Activated T-cell treated with anti-CD3 and anti-CD28 coated beads for 1 hour (primary cell): ENCODE measurements around the gene RAB23.
A peak's percentile ranks its signal among the peaks of the same experiment; 100 is the strongest.
"Not testable (repeated sequence)": the region's sequence is repeated elsewhere in the genome, so short reads cannot be mapped to it uniquely, and the experiment has no call there.

ENCODE experiments used
- DNase-seq: peaks from one replicate; pipeline ENCODE4 v3.0.0-alpha.2; 2020; ENCODE audit warnings: low read depth

Gene RAB23

GRCh38 chr6:57221936-57222742 lies at the start of gene RAB23:
TSS of gene RAB23 (minus strand) at chr6:57222307. CDS start at chr6:57210380, 11,927 bp downstream.
- peak; percentile 77 for DNase-seq

DNA sequence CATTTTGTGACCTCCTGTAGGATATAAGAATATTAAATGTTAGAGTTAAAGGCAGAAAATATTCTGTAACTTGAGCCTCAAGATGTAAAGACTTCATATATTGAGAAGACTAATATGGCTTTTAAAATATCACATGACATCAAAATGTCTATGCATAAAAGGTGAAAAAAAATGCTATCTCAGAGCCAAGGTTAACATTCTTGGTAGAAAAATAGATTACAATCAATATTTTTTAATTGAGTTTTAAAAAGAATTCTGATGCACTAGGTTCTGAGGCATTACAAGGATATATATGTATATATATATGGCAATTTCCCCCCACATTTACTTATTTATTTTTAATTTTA lies 46.2 kb upstream of the RAB23 start:
- DNase-seq: no peak

GRCh38 chr6:57267586-57268293 lies 45.6 kb upstream of the RAB23 start:
- DNase-seq: peak; percentile 20

- DNase-seq: no peak
These were observed 43.7 kb upstream of the RAB23 start for GRCh38 chr6:57265755-57266221.

DNA sequence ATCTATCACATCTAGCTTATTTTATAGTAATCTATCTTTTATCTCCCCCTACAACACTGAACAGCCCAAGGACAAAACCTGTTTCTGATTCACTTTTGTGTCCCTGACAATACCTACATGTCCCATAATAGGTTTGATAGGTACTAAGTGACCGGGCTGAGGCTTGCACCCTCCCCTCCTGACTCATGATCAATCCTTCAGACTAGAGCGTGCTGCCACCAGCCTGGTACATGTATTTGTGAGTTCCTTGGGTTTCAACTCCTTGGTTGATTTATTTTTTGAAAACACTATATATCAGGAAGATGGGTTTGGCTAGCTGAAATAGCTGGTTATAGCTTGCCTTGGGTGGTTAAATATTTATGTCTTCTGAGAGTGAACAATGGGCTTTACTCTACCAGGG lies 41.6 kb upstream of the RAB23 start:
- no peak for DNase-seq

DNA sequence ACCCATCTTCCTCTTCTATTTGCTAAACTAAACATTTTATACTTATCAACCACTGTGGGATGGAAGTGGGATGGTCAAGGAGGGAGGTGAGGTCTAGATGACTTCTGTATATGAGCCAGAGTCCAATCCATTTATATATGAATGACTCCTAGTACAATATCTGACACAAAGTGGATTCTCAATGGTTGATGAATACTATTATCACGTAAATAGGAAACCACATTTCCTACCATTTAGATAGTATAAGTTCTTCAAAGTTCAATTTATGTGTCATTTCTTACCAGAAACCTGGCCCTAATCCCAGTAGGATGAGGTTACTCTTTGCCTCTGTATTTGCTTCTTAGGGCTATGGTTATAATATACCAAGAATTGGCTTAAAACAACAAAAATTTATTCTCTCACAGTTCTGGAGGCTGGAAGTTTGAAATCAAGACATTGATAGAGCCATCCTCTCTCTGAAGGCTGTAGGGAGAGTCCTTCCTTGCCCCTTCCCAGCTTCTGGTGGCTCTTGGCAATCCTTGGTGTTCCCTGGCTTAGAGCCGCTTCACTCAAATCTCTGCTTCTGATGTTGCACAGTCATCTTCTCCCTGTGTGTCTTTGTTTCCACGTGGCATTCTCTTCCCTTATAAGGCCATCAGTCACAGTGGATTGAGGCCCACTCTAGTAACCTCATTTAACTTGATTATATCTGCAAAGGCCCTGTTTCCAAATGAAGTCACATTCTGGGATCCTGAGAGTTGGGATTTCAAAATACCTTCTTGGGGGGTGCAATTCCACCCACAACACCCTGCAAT lies 41.0 kb upstream of the RAB23 start:
- no peak for DNase-seq

GRCh38 chr6:57262488-57262887 lies 40.4 kb upstream of the RAB23 start:
- DNase-seq: no peak

GRCh38 chr6:57261926-57262325 lies 39.8 kb upstream of the RAB23 start:
- DNase-seq: no peak

- no peak for DNase-seq
These were observed 37.0 kb upstream of the RAB23 start for GRCh38 chr6:57259064-57259463.

GRCh38 chr6:57257911-57258541 lies 35.9 kb upstream of the RAB23 start:
- no peak for DNase-seq

DNA sequence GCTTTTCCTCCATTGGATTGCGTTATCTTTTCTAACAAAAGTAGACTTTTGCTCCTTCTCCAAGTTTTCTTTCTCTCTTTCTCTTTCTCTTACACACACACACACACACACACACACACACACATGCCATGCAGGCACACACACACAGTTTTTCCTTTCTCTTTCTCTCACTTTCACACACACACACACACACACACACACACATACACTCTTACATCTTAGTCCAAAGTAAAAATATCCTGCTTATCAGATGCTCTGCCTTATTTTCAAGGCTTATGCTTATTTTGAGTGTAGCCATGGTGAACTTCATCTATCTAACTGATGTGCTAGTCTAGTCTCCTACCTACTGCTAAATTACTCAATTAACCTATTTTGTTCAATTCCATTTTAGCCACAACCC lies 34.4 kb upstream of the RAB23 start:
- DNase-seq: no peak

GRCh38 chr6:57255451-57256169 lies 33.5 kb upstream of the RAB23 start:
- no peak for DNase-seq

- DNase-seq: no peak
These were observed 32.1 kb upstream of the RAB23 start for GRCh38 chr6:57254055-57254717.

GRCh38 chr6:57252975-57253374 lies 30.9 kb upstream of the RAB23 start:
- DNase-seq: no peak

GRCh38 chr6:57252137-57252536 lies 30.0 kb upstream of the RAB23 start:
- no peak for DNase-seq

DNA sequence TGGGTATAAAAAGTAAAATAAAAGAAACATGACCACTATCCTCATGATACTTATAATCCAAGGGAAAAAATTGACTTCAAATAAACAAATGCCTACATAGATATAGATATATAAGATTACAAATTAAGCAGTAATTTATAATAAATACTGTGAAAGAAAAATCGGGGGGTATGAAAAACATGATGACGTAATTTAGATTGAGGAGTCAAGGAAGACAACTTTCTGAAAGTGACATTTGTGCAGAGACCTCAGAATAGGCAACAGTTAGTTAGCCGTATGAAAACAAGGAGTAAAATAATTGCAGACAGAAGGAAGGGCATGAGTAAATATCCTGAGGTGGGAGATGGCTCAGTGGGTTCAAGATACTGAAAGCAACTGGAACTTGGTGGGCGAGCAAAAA lies 28.2 kb upstream of the RAB23 start:
- DNase-seq: no peak

- DNase-seq: no peak
These were observed 26.3 kb upstream of the RAB23 start for GRCh38 chr6:57248311-57248895.

- no peak for DNase-seq
These were observed 25.5 kb upstream of the RAB23 start for GRCh38 chr6:57247603-57248002.

- DNase-seq: no peak
These were observed 24.2 kb upstream of the RAB23 start for GRCh38 chr6:57246307-57246706.

DNA sequence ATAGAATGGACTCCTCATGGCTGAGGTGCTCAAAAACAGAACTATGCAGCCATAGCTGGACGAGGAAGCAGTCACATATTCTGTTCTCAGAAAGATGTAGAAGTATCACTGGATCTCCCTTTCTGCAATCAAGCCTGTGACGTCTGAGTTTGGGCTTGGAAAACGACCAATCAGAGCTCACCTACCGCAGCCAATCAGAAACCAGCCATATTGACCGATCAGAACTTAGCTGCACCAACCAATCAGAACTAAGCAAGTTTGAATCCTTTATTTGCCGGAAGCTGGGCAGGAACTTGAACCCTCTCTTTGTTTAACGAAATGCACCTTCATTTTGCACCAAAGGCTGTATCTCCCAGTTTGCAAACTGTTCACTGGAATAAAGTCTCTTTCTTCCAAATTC lies 21.8 kb upstream of the RAB23 start:
- DNase-seq: no peak

- not testable (repeated sequence) for DNase-seq
These were observed 21.4 kb upstream of the RAB23 start for GRCh38 chr6:57243526-57243925.
